ENCODE data around the gene BHLHA15. TPM values are rescaled to one million over a fixed set of nuclear protein-coding genes. Genes with fewer than 3 reads are reported as not detected.

Gene BHLHA15
- total and polyA plus RNA-seq, 2 experiments from 2014 or later = 0.39 to 2.3 TPM

DNA sequence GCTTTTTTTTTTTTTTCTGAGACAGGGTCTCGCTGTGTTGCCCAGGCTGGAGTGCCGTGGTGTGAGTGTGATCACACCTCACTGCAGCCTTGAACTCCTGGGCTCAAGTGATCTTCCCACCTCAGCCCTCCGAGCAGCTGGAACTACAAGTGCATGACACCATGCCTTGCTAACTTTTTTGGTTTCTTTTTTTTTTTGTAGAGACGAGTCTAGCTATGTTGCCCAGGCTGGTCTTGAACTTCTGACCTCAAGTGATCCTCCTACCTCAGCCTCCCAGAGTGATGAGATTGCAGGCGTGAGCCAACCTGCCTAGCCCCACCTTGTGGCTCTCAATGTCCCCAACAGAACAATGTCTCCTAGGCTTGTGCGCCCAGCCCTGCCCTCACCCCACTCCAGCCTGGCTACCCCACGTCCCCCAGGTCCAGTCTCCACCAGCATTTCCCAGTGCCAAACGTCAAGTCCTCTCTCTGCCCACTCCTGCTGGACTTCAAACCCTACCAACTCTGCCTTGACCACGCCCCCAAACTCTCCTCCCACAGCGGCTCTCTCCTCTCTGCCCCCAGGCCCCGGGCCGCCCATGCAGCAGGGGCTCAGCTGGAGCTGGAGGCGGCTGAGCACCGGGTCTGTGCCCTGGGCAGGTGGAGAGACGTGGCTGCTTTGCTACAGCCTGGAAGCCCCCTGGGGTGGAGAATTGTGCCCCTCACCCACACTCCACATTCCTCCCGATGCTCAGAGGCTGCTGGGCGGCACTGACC lies 18.9 kb downstream of the BHLHA15 start:
- no peak overlapping the region for H2AFZ ChIP-seq
- H3K9me2 ChIP-seq (replicated peaks; ENCODE audit: insufficient read depth) = no peaks in the 10 kb centered on the region
- no peak overlapping the region for H3K4me2 ChIP-seq
- TF ChIP-seq, protein P1, sequence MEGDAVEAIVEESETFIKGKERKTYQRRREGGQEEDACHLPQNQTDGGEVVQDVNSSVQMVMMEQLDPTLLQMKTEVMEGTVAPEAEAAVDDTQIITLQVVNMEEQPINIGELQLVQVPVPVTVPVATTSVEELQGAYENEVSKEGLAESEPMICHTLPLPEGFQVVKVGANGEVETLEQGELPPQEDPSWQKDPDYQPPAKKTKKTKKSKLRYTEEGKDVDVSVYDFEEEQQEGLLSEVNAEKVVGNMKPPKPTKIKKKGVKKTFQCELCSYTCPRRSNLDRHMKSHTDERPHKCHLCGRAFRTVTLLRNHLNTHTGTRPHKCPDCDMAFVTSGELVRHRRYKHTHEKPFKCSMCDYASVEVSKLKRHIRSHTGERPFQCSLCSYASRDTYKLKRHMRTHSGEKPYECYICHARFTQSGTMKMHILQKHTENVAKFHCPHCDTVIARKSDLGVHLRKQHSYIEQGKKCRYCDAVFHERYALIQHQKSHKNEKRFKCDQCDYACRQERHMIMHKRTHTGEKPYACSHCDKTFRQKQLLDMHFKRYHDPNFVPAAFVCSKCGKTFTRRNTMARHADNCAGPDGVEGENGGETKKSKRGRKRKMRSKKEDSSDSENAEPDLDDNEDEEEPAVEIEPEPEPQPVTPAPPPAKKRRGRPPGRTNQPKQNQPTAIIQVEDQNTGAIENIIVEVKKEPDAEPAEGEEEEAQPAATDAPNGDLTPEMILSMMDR (IDR thresholded peaks at IDR 0.05; ENCODE audit: poor library complexity) = no peak
- TF ChIP-seq EZH2 (IDR thresholded peaks at IDR 0.05; ENCODE audit: borderline replicate concordance) = no peak
- no peak for TF ChIP-seq EZH2phosphoT487 (IDR thresholded peaks at IDR 0.05; ENCODE audit: low read depth, severe bottlenecking, unreplicated experiment)
- DNase-seq (ENCODE audit: low spot score) = no peak
- H3K79me2 ChIP-seq = no peaks in the 10 kb centered on the region
- H3K4me3 ChIP-seq = no peak overlapping the region
- no peaks in the 10 kb centered on the region for H3K27me3 ChIP-seq
- 86% methylated on average over 17 of the region's 17 CpGs for whole genome bisulfite sequencing (ENCODE audit: low lambda C conversion rate, missing lambda C conversion rate)
- H3K36me3 ChIP-seq (replicated peaks; ENCODE audit: insufficient read depth, low read depth) = no peaks in the 10 kb centered on the region
- H3K4me1 ChIP-seq (ENCODE audit: insufficient read depth) = no peaks in the 10 kb centered on the region
- H4K20me1 ChIP-seq (ENCODE audit: insufficient read depth, poor library complexity, severe bottlenecking) = no peaks in the 10 kb centered on the region
- H3K9me3 ChIP-seq (ENCODE audit: low read depth) = no peaks in the 10 kb centered on the region
- H3K27ac ChIP-seq = no peak overlapping the region

DNA sequence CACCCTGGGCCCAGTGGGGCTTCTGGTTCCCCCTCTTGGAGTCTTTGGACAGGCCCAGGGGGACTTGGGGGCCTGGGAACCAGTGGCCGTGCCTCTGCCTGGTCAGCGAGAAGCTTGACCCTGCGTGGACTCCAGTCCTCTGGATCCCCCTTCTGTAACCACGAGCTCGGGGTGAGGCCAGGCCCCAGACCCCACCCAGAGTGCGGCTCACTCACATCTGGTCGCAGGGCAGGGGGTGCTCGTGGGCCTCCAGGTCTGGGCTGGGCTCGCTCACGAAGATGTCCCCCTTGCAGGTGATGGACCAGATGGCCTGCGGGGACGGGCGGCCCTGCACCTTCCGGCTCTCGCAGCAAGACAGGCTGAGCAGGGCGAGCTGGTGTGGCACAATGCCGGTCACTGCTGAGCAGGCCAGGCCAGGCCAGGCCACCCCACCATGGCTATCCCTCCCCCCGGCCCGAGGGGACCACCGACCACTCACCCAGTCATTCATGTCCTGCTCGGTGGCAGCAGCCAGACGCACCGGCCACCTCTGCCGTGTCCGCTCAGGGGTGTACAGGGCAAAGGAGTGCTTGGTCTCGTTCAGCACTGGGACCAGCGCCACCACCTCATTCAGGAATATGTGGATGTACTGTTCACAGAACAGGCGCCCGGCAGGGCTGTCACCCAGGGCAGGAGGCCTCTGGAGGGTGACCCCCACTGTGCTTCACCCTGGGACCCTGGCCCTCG lies 19.7 kb downstream of the BHLHA15 start:
- Histone ChIP-seq H3K36me3 (replicated peaks; ENCODE audit: insufficient read depth, low read depth) (no peaks in the 10 kb centered on the region), H4K20me1 (ENCODE audit: insufficient read depth, poor library complexity, severe bottlenecking) (no peaks in the 10 kb centered on the region), H3K27me3 (no peaks in the 10 kb centered on the region), H3K4me2 (no peak overlapping the region), H2AFZ (no peak overlapping the region), H3K27ac (no peak overlapping the region), H3K4me1 (ENCODE audit: insufficient read depth) (no peaks in the 10 kb centered on the region), H3K9me3 (ENCODE audit: low read depth) (no peaks in the 10 kb centered on the region), H3K79me2 (no peaks in the 10 kb centered on the region), H3K4me3 (no peak overlapping the region), H3K9me2 (replicated peaks; ENCODE audit: insufficient read depth) (no peaks in the 10 kb centered on the region)
- 96% methylated on average over 12 of the region's 30 CpGs for WGBS (ENCODE audit: low lambda C conversion rate, missing lambda C conversion rate)
- DNase-seq (ENCODE audit: low spot score) = no peak
- TF ChIP-seq, protein P1 (IDR thresholded peaks at IDR 0.05; ENCODE audit: poor library complexity) = no peak
- no peak for TF ChIP-seq EZH2 (IDR thresholded peaks at IDR 0.05; ENCODE audit: borderline replicate concordance)
- no peak for TF ChIP-seq EZH2phosphoT487 (IDR thresholded peaks at IDR 0.05; ENCODE audit: low read depth, severe bottlenecking, unreplicated experiment)

DNA sequence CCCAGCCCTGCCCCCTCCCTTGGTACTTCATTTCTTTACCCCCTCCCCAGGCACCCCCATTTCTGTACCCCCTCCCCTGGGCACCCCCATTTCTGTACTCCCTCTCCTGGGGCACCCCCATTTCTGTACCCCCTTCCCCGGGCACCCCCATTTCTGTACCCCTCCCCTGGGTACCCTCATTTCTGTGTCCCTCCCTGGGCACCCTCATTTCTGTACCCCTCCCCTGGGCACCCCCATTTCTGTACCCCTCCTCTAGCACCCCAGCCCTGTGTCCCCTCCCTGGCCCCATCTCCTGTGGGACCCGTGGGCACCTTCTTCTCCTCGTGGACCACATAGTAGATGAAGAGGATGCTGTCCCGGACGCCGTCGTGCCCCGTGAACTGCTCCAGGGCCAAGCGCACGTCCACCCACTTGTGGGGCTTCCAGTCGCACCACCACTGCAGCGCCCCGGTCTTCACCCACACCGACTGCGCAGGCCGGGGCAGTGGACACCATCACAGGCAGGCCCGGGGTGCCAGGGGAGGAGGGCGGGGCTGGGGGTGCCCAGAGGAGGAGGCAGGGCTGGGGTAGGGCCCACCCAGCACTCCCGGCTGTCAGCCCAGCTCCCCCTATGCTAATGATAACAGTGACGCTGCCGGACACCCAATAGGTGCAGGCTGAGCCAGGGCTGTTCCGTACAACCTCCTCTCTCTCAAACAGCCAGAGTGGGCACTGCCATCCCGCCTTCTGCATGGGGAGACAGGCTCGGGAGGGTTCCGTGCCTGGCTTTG lies 20.4 kb downstream of the BHLHA15 start:
- no peak overlapping the region for H3K27ac ChIP-seq
- no peaks in the 10 kb centered on the region for H3K79me2 ChIP-seq
- H3K4me2 ChIP-seq = no peak overlapping the region
- WGBS (ENCODE audit: low lambda C conversion rate, missing lambda C conversion rate) = 97% methylated on average over 23 of the region's 25 CpGs
- no peak for TF ChIP-seq EZH2 (IDR thresholded peaks at IDR 0.05; ENCODE audit: borderline replicate concordance)
- no peak for TF ChIP-seq EZH2phosphoT487 (IDR thresholded peaks at IDR 0.05; ENCODE audit: low read depth, severe bottlenecking, unreplicated experiment)
- TF ChIP-seq, protein P1 (IDR thresholded peaks at IDR 0.05; ENCODE audit: poor library complexity) = no peak
- H2AFZ ChIP-seq = no peak overlapping the region
- no peaks in the 10 kb centered on the region for H3K4me1 ChIP-seq (ENCODE audit: insufficient read depth)
- no peaks in the 10 kb centered on the region for H3K9me2 ChIP-seq (replicated peaks; ENCODE audit: insufficient read depth)
- H3K27me3 ChIP-seq = no peaks in the 10 kb centered on the region
- H3K36me3 ChIP-seq (replicated peaks; ENCODE audit: insufficient read depth, low read depth) = no peaks in the 10 kb centered on the region
- no peak for DNase-seq (ENCODE audit: low spot score)
- no peaks in the 10 kb centered on the region for H4K20me1 ChIP-seq (ENCODE audit: insufficient read depth, poor library complexity, severe bottlenecking)
- H3K4me3 ChIP-seq = no peak overlapping the region
- H3K9me3 ChIP-seq (ENCODE audit: low read depth) = no peaks in the 10 kb centered on the region

Data from hepatocyte (in vitro differentiated cells).